Left lobe of liver (tissue), 2 donors: ENCODE data around the gene WDR33. TPM values are rescaled to one million over a fixed set of nuclear protein-coding genes. Genes with fewer than 3 reads are reported as not detected.
"Not testable (repeated sequence)": the region's sequence is repeated elsewhere in the genome, so short reads cannot be mapped to it uniquely, and the experiment has no call there.

ENCODE experiments used
- ATAC-seq: fragments of 200-7000 bp; cut with Tn5 transposase; one replicate; pipeline ENCODE4 v1.9.1; 2020; ENCODE audit warnings: mild to moderate bottlenecking, moderate library complexity
- DNase-seq: peaks from one replicate; pipeline ENCODE4 v3.0.0-alpha.2; 2020; ENCODE audit warnings: low spot score
- total RNA-seq: library from RNA; stranded (reverse); gene quantifications from one replicate; pipeline ENCODE4 v1.2.1, GENCODE V29; 2021
- donor health status: DM: no; HTN: no; CAD: no; lungs with moderate emphysema.
- donor health status: DM: no; HTN: yes; CAD: no.

WDR33 gene
- total RNA-seq, 1 donor from 2014 or later, result 28.8 TPM

DNA sequence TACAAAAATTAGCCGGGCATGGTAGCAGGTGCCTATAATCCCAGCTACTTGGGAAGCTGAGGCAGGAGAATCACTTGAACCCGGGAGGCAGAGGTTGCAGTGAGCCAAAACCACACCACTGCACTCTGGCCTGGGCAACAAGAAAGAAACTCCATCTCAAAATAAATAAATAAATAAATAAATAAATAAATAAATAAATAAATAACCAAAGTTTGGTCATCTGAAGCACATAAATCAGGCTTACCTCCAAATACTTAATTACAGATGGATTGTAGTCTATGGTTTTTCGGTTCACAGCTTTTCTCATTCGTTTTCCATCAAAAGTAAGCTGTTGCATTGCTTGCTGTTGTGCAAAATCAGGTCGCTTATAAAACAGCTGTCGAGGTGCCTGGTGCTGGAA, 40.4 kb downstream of the WDR33 start:
- not testable (repeated sequence) for DNase-seq, ATAC-seq

DNA sequence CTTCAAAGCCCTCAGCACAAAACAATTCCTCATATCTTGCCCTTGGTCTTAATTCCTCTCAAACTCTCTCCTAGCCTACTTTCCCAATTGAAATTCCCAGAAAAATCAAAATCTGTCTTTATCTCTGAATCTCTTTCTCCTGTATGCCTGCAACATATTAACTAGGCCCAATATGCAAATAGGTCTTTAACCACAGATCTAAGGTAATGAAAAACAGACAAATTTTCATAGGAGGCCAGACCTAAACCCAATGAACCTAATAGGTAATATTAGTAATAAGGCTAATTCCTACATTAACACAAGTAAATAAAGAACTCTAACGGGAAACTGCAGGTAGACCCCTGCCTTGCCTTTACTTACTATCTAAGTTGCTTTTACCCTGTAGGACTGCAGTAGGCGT, 41.4 kb downstream of the WDR33 start:
- DNase-seq, result no peak

DNA sequence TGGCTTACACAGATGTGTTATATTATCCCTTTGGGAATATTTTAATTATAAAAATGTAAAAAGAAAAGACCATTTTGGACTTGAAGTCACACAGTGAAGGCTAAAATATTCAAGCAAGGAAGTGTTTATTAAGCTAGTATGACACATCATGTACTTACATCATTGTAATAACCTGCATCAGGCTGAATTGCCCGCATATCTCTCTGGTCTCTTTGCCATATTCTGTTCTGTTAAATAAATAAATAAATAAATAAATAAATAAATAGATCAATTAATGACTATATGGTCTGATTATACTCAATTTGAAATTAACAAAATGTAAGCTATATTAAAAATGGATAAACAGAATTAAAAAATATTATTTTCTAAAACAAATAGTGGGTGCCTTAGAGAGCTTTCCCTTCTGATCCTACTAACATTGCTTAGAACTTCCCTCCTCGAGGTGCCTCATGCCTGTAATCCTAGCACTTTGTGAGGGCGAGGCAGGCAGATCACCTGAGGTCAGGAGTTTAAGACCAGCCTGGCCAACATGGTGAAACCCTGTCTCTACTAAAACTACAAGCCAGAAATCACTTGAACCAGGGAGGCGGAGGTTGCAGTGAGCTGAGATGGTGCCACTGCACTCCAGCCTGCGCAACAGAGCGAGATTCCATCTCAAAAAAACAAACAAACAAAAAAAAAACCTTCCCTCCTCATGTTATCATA, 42.0 kb downstream of the WDR33 start:
- no peak for DNase-seq
- ATAC-seq, result no peak

More for the DNA sequence above, 41.4 kb downstream of the WDR33 start:
- no peak for ATAC-seq

DNA sequence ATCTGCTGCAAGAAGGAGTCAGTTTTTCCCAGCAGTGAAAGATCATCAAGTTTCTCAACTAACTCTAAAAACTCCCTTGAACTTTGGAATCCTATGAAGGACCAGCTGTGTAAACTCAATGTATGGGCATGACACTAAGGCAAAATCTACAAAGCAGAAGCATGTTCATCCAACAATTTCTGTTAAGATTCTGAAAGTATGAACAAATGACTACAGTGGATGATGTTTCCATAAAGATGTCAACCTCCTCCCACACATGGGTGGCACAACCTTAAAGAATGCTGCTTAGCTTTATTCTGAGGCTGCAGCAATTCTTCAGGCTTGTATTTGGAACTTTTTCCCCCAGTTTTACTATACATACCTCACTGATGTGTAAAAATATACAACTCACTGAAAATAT, 47.2 kb downstream of the WDR33 start:
- DNase-seq, result no peak
- ATAC-seq, result no peak

DNA sequence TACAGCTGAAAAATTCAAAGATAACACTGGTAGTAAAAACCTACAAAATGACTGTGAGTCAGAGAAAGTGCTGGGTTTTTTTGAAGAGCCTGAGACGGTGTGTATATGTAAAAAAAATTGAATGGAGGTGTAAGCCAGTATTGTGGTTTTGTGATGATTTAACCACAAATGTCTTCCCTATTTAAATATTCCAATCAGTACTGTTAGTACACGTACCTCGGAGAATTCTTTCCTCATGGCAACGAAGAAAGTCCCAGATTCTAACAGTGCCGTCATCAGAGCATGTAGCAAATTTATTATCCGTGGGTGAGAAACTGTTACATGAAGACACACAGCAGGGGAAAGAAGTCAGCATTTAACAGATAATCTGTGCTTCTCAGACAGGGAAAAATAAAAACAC, 48.1 kb downstream of the WDR33 start:
- DNase-seq (no peak), ATAC-seq (no peak)

DNA sequence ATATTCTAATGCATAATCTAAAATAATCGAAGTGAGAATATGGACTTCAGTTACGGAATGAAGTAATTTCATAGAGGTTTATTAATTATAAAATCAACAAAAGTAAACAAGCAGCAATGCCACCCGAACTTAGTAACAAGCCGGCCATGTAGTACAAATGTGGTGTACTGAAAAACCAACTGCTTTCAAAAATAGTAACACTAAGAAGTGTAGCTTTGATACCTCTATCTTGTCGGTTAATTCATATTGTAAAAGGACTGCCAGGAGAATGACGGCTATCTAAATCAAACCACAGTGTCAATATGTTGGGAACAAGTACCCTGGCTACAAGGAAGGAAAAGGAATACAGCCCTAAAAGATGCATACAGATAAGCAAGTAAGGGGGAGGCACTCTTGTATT, 48.5 kb downstream of the WDR33 start:
- ATAC-seq (no peak), DNase-seq (no peak)

DNA sequence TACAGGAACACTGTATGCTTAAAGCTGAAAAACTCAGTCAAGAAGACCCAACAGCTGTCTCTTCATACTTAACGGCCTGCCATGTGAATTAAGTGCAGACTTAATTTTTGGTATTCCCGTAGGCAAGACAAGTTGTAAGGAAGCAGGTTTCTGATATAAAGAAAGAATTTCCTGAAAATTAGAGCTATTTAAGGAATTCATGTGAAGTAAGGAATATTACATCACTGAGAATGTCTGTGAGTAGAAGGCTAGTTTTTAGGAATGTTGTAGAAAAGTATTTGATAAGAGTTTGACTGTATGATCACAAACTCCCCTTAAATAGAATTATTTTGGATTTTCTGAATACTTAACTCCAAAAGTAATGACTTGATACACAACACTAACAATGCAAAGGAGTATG, 51.0 kb downstream of the WDR33 start:
- DNase-seq (no peak), ATAC-seq (no peak)

DNA sequence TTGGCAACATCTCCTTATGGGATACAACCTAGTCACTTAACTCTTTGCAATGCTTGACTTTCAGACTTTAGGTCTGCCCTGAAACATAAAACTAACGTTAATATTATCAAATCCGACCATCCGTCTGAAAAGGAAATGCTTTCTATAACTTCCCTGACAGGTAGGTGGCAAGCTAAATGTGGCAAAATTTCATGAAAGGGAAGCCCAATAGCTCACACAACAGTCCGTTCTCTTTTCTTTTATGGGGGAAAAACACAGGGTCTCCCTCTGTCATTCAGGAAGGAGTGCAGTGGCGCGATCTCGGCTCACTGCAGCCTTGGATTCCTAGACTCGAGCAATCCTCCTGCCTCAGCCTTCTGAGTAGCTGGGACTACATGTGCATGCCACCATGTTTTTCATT, 56.8 kb downstream of the WDR33 start:
- ATAC-seq (no peak), DNase-seq (no peak)

DNA sequence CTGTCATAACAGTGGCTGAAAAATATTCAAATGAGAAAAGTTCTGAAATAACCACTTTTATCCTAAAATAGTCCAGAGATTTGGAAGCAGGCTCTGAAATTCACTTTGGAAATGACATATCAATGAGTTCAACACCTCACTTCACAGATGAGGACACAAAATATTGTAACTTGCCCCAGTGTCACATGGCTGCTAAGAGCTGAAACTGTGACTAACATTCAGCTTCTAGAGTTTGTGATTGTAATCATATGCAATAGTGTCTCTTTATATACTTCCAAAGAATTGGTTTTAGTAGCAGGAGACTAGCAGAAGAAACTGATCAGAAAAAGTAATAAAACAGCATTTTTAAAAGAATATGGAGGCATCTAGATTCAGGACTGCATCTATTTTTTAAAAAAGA, 57.6 kb downstream of the WDR33 start:
- DNase-seq (no peak), ATAC-seq (no peak)

DNA sequence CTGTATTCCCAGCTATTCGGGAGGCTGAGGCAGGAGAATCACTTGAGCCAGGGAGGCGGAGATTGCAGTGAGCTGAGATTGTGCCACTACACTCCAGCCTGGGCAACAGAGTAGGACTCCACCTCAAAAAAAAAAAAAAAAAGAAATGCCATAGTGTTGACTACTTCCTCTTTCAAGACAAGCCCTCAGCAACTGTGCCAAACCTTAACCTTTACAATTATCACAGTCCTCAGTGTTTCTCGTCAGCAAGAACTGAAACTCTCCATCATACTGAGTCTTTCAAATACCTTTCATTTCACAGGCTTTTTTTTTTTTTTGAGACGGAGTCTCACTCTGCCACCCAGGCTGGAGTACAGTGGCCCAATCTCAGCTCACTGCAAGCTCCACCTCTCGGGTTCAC, 61.4 kb downstream of the WDR33 start:
- DNase-seq, ATAC-seq: not testable (repeated sequence)

DNA sequence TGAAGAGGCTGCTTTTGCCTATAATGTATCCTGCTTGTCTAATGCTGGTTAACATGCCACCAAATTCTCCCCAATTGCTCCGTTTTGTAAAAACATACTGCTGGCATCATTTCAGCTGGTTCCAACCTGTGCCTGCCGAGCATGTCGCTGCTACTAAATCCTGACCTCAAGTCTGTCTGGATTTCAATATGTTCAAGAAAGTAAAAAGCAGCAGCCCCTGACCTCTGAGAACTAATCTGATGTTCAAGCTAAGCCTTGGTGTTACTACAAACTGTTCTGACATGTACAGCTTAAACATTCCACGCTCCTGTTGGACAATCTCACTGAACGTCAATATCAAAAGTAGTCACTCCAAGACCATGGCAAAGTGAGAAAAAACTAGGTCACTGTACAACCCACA, 63.4 kb downstream of the WDR33 start:
- ATAC-seq (no peak), DNase-seq (no peak)

DNA sequence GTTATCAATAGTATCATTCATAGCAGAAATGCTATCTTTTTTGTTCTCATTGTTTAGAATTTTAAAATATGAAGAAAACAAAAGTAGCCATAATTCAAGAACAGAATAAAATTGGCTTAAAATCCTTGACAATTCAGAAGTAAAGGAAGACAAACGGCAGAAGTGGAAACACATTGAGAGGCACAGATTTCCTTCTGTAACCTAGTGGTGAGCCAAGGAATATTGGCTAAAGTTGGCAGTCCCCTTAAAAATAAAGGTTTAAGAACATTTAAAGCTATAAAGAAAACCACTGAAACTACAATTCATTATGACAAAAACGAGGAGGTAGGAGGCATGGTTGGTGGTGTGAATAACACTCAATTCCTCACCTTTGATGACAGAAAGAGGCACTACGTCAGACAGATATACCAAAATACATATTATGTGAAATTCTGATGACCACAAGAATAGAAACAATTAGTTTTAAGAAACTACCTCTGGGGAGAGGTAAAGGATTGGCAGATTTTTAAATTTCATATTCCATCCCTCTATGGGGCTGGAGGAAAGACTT, 67.4 kb downstream of the WDR33 start:
- no peak for DNase-seq
- no peak for ATAC-seq

DNA sequence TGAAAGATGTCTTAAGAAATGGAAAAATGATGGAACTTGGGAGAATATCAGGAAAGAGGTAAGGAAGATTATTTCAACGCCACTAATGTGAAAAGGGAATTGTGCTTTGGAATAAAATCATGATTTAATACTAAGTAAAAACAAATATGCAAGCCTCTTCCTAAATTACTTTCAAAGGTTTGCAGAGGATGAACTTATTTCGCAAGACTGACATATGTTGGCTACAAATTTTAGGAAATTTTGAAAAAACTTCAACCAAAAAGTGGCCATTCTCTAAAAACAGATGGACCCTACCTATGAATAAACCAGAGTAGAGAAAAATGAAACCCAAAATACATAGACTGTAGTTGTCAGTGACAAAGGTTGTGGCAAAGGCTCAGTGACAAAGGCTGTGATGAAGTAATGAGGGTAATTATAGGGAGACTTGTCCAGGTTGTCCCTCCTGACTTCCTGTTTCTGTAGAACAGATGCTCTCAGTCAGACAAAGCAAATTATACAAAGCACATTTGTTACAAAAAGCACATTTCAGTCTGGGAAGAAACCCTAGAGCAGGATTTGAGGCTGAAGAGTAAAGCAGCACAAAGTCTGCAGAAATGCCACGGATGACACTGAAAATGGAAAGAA, 70.2 kb downstream of the WDR33 start:
- ATAC-seq (peak; percentile 24), DNase-seq (no peak)

DNA sequence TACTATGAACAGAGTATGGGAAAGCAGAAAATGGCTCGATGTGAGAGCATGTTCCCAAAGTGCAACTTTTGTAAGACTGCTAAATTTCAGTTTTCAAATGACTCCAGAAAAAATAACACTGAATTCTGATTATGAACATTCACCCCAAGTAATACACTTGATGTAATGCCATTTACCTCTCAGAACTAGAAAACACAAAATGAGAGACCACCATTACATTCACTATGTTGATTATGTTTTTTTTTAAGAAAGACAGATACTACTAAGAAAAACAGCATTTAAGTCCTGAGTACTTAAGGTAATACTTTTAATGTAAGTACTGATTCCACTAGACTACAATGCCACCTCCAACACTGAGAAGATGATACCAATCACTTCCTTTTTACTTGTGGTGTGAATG, 71.2 kb downstream of the WDR33 start:
- no peak for DNase-seq

DNA sequence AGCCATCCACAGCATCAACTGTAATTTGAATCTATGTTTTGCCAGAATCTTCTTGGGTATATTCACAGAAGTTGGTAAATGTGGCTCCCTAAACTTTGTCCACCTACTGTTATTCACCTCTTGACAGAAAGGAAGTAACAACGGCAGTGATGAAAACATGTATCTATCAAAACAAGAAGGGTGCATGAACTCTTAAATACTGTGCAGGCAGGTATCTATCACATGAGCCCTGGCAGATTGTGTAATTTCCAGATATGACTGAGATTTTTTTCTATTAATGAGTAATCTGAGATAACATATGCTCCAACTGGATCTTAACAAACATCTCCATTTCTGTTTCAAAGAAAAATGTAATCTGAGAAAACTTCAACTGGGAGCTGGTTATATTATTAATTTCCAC, 73.1 kb downstream of the WDR33 start:
- ATAC-seq (peak; percentile 71), DNase-seq (no peak)

More for the DNA sequence above, 71.2 kb downstream of the WDR33 start:
- ATAC-seq, result no peak

DNA sequence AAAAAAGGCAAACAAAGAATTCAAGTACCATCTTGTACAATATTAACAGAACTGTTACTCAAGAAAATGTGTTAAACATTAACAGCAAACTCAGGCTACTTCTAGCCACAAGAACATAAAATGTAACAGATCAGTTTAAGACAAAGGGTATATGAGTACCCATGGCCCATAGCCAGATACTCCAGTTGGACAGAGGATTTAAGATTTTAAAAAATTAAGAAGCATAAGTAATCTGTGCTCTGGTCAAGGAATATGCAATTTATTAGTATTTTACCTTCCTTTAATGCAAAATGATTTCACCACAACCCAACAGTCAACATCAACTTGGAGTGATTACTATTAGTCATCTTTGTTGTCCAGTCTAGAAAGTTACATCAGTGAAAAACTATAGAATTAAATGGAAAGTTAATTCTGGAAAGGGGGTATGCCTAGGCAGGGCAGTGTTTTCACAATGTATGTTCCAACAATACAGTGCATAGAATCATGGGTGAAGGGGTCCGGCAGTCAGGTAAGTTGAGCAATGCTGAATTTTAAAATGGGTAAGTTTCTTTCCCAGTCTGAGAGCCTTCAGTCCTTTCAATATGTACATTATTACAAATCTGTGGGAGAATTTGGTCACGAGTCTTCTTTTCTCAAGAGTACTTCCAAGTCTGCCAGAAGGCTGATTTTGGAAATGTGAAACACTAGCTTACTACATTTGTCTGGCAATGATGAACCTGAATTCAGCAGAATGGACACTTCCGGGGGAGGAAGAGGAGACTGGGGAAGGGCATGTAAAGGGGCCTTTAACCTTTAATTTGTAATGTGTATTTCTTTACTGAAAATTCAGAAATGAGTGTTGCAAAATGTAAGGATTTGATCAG, 75.2 kb downstream of the WDR33 start:
- no peak for DNase-seq
- ATAC-seq, result peak; percentile 67

DNA sequence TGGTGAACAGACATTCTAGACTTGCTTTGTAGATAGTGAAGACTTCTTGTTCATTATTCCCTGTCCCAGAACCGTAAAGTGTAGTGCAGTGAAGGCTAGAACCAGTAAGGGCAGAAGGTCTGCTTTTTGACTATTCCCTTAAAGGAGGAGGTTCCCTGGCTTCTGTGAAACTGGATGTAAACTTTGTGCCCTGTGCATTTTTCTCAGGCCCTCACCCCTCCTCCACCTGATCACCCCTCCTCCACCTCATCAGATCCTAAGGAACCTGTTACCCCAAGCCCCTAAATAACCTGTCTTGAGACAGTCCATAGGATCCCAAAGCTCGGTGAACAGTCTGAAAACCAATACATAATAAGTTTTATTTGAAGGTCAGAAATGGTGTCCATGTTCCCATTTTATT, 75.9 kb downstream of the WDR33 start:
- peak; percentile 37 for ATAC-seq
- DNase-seq, result no peak

DNA sequence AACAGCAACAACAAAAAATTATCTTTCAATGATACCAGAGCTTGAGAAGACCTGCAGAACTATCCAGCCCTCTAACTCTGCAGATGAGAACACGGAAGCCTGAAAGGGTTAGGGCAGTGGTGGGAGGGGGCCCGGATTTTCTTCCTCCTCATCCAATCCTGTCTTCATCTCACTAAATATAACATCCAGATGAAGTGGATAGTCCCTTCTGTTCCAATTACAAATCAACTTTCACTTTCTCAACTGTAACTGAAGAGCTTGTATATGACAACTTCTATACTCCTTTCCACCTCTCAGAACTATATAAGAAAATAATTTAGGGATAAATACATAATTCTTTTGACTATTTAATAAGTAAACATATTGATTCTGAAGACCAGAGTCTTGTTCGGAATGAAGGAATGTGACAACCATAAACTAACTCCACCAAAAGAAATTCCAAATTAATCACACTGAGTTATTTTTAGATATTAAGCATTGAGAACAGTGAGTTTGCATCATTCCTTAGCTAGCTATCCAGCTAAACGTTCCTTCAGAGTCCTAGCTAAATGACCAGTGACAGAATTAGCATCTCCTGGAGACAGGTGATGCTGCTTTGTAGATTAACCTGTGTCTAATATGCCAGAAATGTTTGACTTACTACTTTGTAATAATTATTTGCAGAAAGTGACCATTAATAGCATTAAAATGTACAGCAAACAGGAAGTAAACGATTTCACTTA, 77.0 kb downstream of the WDR33 start:
- no peak for DNase-seq
- no peak for ATAC-seq

DNA sequence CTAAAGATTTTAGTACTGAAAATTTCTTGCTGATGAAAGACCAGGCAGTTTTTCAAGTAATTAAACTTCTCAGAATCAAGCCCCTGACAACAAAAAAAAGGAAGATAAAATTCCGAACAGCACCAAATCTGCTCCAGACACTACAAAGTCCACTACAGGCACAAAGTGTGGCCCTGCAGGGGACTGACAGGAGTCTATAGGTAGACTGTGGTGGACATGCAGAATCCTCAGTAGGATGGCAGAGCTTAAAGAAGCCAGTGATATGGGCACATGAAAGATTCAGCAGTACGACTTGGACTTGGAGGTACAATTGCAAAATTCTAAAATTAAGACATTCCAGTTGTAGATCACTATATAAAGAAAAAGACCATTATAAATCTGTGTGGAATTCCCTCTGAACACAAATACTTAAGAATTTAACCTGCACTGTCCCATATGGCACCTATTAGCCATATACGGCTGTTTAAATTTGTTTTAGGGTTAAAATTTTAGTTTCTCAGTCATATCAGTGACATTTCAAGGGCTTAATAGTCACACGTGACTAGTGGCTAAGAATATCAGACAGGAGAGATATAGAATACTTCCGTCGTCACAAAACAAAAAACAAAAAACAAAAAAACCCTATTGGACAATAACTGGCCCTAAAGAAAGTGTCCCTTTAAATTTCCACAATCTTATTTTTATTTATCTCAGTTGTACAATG, 77.7 kb downstream of the WDR33 start:
- DNase-seq, result no peak
- no peak for ATAC-seq

DNA sequence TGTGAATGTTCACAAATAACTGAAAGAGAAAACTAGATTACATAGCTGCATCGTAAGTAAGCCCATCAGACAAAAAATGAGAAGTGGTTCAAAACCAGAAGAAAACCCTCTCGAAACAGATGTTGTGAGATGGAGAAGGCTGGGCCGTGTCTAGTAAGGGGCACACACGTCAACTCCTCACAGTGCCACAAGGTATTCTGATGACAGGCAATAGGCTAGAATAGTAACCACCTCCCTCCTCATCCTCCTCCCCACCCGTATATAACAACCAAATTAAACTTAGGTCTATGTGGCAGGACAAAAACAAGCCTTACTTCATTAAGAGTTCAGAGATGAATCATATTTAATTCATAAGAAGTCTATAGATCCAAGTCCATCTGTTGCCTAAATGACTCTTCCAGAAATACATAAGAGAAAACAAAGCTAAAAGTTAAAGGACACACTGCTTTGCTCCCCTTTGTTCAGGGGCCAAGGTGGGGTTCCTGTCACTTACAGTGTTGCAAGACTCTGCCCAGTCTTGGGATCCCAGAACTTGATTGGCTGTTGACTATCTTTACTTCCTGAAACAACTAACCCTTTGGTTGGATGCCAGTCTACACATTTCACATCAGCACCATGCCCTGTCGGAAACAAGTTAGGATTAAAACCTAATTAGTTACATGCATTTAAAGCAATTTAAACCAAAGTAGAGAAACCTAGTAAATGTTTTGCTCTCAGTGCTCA, 84.7 kb downstream of the WDR33 start:
- no peak for ATAC-seq
- no peak for DNase-seq
